ENCODE measurements around the gene SHISAL1. TPM values are rescaled to one million over a fixed set of nuclear protein-coding genes. Genes with fewer than 3 reads are reported as not detected.

The SHISAL1 gene
- total RNA-seq, 2 experiments from 2014 or later: not detected

GRCh38 chr22:44259366-44260215 is 53.2 kb downstream of the SHISAL1 start:
- Mint-ChIP-seq H3K4me1 (ENCODE audit: low read depth) (no peaks in the 10 kb centered on the region), H3K36me3 (ENCODE audit: low read depth) (no peaks in the 10 kb centered on the region), H3K27me3 (no peaks in the 10 kb centered on the region), H3K9me3 (no peaks in the 10 kb centered on the region), H3K4me3 (no peak overlapping the region), H3K27ac (no peak overlapping the region)
- ATAC-seq (ENCODE audit: poor library complexity): no peak
- ChIA-PET CTCF (no interaction called here), POLR2A (no interaction called here)
- TF ChIP-seq, protein P1, sequence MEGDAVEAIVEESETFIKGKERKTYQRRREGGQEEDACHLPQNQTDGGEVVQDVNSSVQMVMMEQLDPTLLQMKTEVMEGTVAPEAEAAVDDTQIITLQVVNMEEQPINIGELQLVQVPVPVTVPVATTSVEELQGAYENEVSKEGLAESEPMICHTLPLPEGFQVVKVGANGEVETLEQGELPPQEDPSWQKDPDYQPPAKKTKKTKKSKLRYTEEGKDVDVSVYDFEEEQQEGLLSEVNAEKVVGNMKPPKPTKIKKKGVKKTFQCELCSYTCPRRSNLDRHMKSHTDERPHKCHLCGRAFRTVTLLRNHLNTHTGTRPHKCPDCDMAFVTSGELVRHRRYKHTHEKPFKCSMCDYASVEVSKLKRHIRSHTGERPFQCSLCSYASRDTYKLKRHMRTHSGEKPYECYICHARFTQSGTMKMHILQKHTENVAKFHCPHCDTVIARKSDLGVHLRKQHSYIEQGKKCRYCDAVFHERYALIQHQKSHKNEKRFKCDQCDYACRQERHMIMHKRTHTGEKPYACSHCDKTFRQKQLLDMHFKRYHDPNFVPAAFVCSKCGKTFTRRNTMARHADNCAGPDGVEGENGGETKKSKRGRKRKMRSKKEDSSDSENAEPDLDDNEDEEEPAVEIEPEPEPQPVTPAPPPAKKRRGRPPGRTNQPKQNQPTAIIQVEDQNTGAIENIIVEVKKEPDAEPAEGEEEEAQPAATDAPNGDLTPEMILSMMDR (IDR thresholded peaks at IDR 0.05): no peak
- Histone ChIP-seq H3K27ac (ENCODE audit: low read depth in 1 of 2, low read length in 2 of 2) (no peak overlapping the region), H3K27me3 (ENCODE audit: control insufficient read depth in 1 of 2, insufficient read depth in 2 of 2, low read length in 2 of 2) (peaks cover 0 to 2% of the 10 kb centered on the region in 2 experiments), H3K36me3 (ENCODE audit: insufficient read depth, low read length) (no peaks in the 10 kb centered on the region), H3K4me3 (ENCODE audit: low read length) (no peak overlapping the region), H3K9me3 (ENCODE audit: control insufficient read depth in 1 of 2, insufficient read depth in 1 of 2, low read length in 2 of 2) (no peaks in the 10 kb centered on the region), H3K4me1 (ENCODE audit: insufficient read depth, low read length) (no peaks in the 10 kb centered on the region)
- intact Hi-C loops (cut with DNase I, micrococcal nuclease): no loop called here
- DNase-seq: peak in 1 of 14 experiments; percentile 28

DNA sequence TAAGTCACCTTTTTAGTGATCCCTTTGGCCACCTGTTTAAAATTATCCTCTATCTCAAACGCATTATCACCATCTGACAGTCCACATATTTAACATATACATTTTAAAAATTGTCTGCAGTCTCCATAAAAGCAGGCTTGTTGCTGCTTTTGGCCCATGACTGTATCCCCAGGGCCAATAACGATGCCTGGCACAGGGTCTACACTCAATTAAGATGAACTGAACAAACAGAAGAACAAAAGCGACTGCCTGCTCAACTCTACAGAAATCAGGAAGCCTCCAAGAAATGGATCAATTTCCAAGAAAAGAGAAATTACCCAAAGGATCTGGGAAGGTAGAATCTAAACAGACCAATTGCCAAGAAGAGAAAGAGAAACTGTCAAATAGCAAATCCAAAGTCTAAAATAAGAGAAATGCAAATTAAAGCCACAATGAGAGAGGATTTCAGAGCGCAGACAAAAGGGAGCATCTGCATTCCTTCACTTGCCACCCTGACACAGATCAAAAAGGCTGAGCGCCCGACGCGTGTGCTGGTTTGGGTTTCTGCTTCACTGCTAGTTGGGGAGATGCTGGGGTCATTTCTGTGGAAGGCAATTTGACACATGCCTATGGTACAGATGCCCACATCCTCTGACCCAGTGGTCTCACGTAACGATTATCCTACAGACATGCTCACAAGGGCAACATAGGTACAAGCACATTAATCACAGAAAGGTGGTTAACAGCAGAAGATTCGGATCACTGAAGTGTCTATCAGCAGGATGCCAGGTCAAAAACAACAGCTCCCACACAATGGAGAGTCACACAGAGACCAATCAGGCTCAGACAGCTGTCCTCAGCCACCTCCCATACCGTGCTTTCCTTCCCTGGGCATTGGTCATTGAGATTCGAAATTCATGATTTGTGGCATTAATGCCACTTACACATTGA is 55.9 kb downstream of the SHISAL1 start:
- Histone ChIP-seq H3K4me1 (ENCODE audit: insufficient read depth, low read length) (no peaks in the 10 kb centered on the region), H3K27me3 (ENCODE audit: control insufficient read depth in 1 of 2, insufficient read depth in 2 of 2, low read length in 2 of 2) (peaks cover 0 to 2% of the 10 kb centered on the region in 2 experiments), H3K9me3 (ENCODE audit: control insufficient read depth in 1 of 2, insufficient read depth in 1 of 2, low read length in 2 of 2) (no peaks in the 10 kb centered on the region), H3K27ac (ENCODE audit: low read depth in 1 of 2, low read length in 2 of 2) (no peak overlapping the region), H3K4me3 (ENCODE audit: low read length) (no peak overlapping the region), H3K36me3 (ENCODE audit: insufficient read depth, low read length) (no peaks in the 10 kb centered on the region)
- Mint-ChIP-seq H3K4me1 (ENCODE audit: low read depth) (no peaks in the 10 kb centered on the region), H3K9me3 (no peaks in the 10 kb centered on the region), H3K27me3 (no peaks in the 10 kb centered on the region), H3K36me3 (ENCODE audit: low read depth) (no peaks in the 10 kb centered on the region), H3K27ac (no peak overlapping the region), H3K4me3 (no peak overlapping the region)
- ChIA-PET POLR2A (no interaction called here), CTCF (no interaction called here)
- intact Hi-C loops (cut with DNase I, micrococcal nuclease): no loop called here
- peak in 1 of 14 experiments; percentile 10 for DNase-seq
- ATAC-seq (ENCODE audit: poor library complexity): no peak
- TF ChIP-seq, protein P1 (IDR thresholded peaks at IDR 0.05): no peak

- no peak overlapping the region for H3K27ac ChIP-seq (ENCODE audit: low read depth in 1 of 2, low read length in 2 of 2)
- no peaks in the 10 kb centered on the region for H3K4me1 ChIP-seq (ENCODE audit: insufficient read depth, low read length)
- H3K27me3 Mint-ChIP-seq: no peaks in the 10 kb centered on the region
- intact Hi-C loops (cut with DNase I, micrococcal nuclease): no loop called here
- no peaks in the 10 kb centered on the region for H3K4me1 Mint-ChIP-seq (ENCODE audit: low read depth)
- peaks cover 0 to 2% of the 10 kb centered on the region in 2 experiments for H3K27me3 ChIP-seq (ENCODE audit: control insufficient read depth in 1 of 2, insufficient read depth in 2 of 2, low read length in 2 of 2)
- no peaks in the 10 kb centered on the region for H3K9me3 Mint-ChIP-seq
- no peak overlapping the region for H3K4me3 ChIP-seq (ENCODE audit: low read length)
- TF ChIP-seq, protein P1 (IDR thresholded peaks at IDR 0.05): no peak
- DNase-seq: peak in 1 of 14 experiments; percentile 16
- no peaks in the 10 kb centered on the region for H3K36me3 ChIP-seq (ENCODE audit: insufficient read depth, low read length)
- no peak overlapping the region for H3K4me3 Mint-ChIP-seq
- no peaks in the 10 kb centered on the region for H3K36me3 Mint-ChIP-seq (ENCODE audit: low read depth)
- ChIA-PET CTCF (no interaction called here), POLR2A (no interaction called here)
- ATAC-seq (ENCODE audit: poor library complexity): no peak
- H3K27ac Mint-ChIP-seq: no peak overlapping the region
- no peaks in the 10 kb centered on the region for H3K9me3 ChIP-seq (ENCODE audit: control insufficient read depth in 1 of 2, insufficient read depth in 1 of 2, low read length in 2 of 2)
Observed at GRCh38 chr22:44256085-44256484, 56.7 kb downstream of the SHISAL1 start.
